Measurements from ENCODE around the gene GTF3C4. TPM values are rescaled to one million over a fixed set of nuclear protein-coding genes. Genes with fewer than 3 reads are reported as not detected.

GTF3C4 gene
- total and polyA plus RNA-seq, 11 donors, result 1.4 to 11.7 (median 8.8) TPM

DNA sequence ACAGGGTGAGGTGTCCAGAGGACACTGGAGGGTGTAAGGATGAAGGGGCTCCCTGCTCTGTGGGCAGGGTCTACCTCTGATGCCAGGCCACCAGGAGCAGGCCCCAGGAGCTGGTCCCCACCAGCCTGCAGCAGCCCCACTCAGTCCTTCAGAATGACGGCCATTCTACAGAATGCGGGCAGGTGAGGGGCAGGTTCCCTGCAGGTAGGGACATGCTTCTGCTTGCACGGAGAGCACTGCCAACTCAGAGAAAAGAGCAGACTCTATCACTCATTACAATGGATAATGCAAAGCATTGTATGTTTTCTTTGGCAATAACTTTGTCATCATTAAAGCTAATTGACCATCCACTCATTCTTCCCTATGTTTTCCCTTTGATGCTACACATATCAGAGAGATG lies 39.5 kb upstream of the GTF3C4 start:
- TF ChIP-seq POLR2A (IDR thresholded peaks at IDR 0.05), result no peak
- TF ChIP-seq, protein P1, sequence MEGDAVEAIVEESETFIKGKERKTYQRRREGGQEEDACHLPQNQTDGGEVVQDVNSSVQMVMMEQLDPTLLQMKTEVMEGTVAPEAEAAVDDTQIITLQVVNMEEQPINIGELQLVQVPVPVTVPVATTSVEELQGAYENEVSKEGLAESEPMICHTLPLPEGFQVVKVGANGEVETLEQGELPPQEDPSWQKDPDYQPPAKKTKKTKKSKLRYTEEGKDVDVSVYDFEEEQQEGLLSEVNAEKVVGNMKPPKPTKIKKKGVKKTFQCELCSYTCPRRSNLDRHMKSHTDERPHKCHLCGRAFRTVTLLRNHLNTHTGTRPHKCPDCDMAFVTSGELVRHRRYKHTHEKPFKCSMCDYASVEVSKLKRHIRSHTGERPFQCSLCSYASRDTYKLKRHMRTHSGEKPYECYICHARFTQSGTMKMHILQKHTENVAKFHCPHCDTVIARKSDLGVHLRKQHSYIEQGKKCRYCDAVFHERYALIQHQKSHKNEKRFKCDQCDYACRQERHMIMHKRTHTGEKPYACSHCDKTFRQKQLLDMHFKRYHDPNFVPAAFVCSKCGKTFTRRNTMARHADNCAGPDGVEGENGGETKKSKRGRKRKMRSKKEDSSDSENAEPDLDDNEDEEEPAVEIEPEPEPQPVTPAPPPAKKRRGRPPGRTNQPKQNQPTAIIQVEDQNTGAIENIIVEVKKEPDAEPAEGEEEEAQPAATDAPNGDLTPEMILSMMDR (IDR thresholded peaks at IDR 0.05), result no peak
- Histone ChIP-seq H3K27me3 (no peaks in the 10 kb centered on the region), H3K9me3 (no peaks in the 10 kb centered on the region), H3K27ac (no peak overlapping the region), H3K4me3 (no peak overlapping the region), H3K4me1 (no peaks in the 10 kb centered on the region), H3K36me3 (peaks cover 0 to 67% (median 55%) of the 10 kb centered on the region in 9 donors)
- intact Hi-C loops (cut with DNase I), result no loop called here
- WGBS, 4 donors, result 87 to 96% (median 93%) methylated on average over 3 of the region's 3 CpGs
- DNase-seq (no peak), ATAC-seq (no peak)

DNA sequence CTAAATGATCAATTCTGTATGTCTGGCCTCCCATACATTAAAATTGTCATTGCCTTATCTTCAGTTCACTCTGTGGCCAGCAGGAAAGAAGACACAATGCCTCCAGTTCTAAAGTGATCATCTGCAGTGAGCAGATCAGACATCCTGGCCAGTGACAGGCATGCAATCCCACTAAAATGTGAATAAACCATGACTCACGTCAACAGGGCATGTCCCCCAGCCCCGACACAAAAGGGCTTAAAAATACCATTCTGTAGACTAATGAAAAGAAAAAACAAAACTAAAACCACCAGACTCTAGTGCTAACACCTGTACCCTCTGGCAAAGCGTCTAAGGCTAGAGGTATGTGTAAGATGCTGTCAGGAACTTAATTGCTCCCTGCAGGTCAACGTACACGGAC lies 39.0 kb upstream of the GTF3C4 start:
- no peak overlapping the region for H3K4me3 ChIP-seq
- H3K9me3 ChIP-seq, result no peaks in the 10 kb centered on the region
- peaks cover 0 to 66% (median 53%) of the 10 kb centered on the region in 9 donors for H3K36me3 ChIP-seq
- 90 to 97% (median 94%) methylated on average over 5 of the region's 5 CpGs for WGBS, 4 donors
- no peak for ATAC-seq
- intact Hi-C loops (cut with DNase I), result no loop called here
- H3K27me3 ChIP-seq, result no peaks in the 10 kb centered on the region
- H3K4me1 ChIP-seq, result no peaks in the 10 kb centered on the region
- TF ChIP-seq, protein P1 (IDR thresholded peaks at IDR 0.05), result no peak
- TF ChIP-seq POLR2A (IDR thresholded peaks at IDR 0.05), result no peak
- no peak overlapping the region for H3K27ac ChIP-seq
- DNase-seq, result no peak

DNA sequence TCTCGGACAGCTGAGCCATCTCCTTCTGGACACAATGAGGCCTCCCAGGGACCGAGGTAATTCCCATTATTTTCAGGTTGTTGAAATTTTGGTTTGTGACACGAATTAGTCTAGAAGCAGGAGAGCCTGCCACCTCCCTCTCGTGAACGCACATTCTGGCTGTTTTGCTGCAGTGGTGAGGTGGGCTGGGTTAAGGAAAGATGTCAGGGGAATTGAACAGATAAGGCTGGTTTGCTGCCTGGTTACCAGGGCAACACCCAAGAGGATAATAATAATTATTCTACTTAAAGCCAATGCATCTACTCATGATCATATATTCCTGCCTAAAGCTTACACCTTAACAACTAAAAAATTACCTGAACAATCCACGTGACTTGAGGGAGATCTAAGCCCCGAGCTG lies 38.6 kb upstream of the GTF3C4 start:
- Histone ChIP-seq H3K4me1 (no peaks in the 10 kb centered on the region), H3K27me3 (no peaks in the 10 kb centered on the region), H3K9me3 (no peaks in the 10 kb centered on the region), H3K4me3 (no peak overlapping the region), H3K36me3 (peaks cover 0 to 66% (median 51%) of the 10 kb centered on the region in 9 donors), H3K27ac (no peak overlapping the region)
- DNase-seq, result no peak
- WGBS, 4 donors, result 84 to 89% (median 84%) methylated on average over 7 of the region's 7 CpGs
- no peak for TF ChIP-seq POLR2A (IDR thresholded peaks at IDR 0.05)
- TF ChIP-seq, protein P1 (IDR thresholded peaks at IDR 0.05), result no peak
- ATAC-seq, result no peak
- intact Hi-C loops (cut with DNase I), result no loop called here

DNA sequence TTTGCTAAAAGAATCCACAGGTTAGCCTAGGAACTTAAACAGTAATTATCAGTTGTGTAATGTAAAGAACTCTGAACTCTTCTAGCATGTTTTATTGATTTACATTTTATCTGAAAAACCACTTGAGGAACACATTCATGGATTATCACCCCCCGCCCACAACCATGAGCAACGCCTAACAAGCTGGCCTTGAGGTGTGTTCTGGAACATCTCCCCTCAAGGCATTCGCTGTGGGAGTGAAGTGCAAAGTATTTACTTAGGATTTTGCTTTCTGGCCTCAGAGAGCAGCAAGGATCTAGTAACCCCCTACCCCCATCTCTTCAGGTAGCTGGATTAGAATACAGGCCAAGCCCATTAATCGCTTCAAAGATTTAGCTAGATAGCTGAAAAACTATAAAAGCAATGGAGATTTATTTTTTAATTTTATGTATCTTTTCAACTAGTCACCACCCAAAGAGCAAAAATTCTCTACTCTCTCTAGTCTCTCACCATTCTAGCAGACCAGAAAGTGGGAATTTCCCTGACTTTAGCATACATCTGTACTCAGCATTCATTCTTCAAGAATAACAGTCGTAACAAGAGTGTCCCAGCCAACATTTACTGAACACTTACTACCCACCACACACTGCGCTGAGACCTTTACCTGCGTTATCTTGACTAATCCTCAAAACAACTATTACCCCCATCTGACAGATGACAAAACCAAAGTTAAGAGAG lies 37.7 kb upstream of the GTF3C4 start:
- Histone ChIP-seq H3K4me3 (no peak overlapping the region), H3K9me3 (no peaks in the 10 kb centered on the region), H3K27ac (no peak overlapping the region), H3K4me1 (no peaks in the 10 kb centered on the region), H3K36me3 (peaks cover 0 to 66% (median 48%) of the 10 kb centered on the region in 9 donors), H3K27me3 (no peaks in the 10 kb centered on the region)
- no peak for DNase-seq
- no peak for ATAC-seq
- 96 to 98% (median 96%) methylated on average over 7 of the region's 7 CpGs for WGBS, 4 donors
- TF ChIP-seq, protein P1 (IDR thresholded peaks at IDR 0.05), result no peak
- no peak for TF ChIP-seq POLR2A (IDR thresholded peaks at IDR 0.05)
- intact Hi-C loops (cut with DNase I), result no loop called here

Data from heart left ventricle (tissue), 16 donors.